Spleen (tissue), 11 donors: Measurements from ENCODE around the gene GHRH. TPM values are rescaled to one million over a fixed set of nuclear protein-coding genes. Genes with fewer than 3 reads are reported as not detected.

ENCODE experiments used
- DNase-seq: peaks from one replicate; pipeline ENCODE4 v3.0.0-alpha.2; 2020
- H3K27ac ChIP-seq, 8 donors: fragments of 200-600 bp; sonication (generic) in 7 of 8; 1 replicate in 4 of 8; 2 replicates in 4 of 8; pipeline versions ENCODE4 v1.5.0 to v1.8.0; 2016 to 2021; ENCODE audit warnings: inconsistent platforms in 4 of 8, mild to moderate bottlenecking in 4 of 8, moderate library complexity in 1 of 8
- H3K27me3 ChIP-seq, 7 donors: fragments of 200-600 bp; sonication (generic) in 6 of 7; replicated peaks in 1 of 7; 1 replicate in 4 of 7; 2 replicates in 3 of 7; pipeline versions ENCODE4 v1.5.0 to v1.8.0; 2016 to 2021; ENCODE audit warnings: inconsistent platforms in 3 of 7, mild to moderate bottlenecking in 1 of 7
- H3K36me3 ChIP-seq, 6 donors: fragments of 200-600 bp; sonication (generic) in 5 of 6; 1 replicate in 4 of 6; 2 replicates in 2 of 6; pipeline versions ENCODE4 v1.5.0 to v1.8.0; 2016 to 2021; ENCODE audit warnings: inconsistent platforms in 2 of 6
- H3K4me1 ChIP-seq, 6 donors: fragments of 200-600 bp; sonication (generic) in 5 of 6; 1 replicate in 3 of 6; 2 replicates in 3 of 6; pipeline versions ENCODE4 v1.5.0 to v1.8.0; 2016 to 2021; ENCODE audit warnings: inconsistent platforms in 3 of 6
- H3K4me3 ChIP-seq, 8 donors: fragments of 200-600 bp; sonication (generic) in 7 of 8; 1 replicate in 4 of 8; 2 replicates in 4 of 8; pipeline versions ENCODE4 v1.5.0 to v1.8.0; 2016 to 2021; ENCODE audit warnings: inconsistent platforms in 4 of 8, mild to moderate bottlenecking in 4 of 8, moderate library complexity in 2 of 8
- H3K9me3 ChIP-seq, 8 donors: fragments of 200-600 bp; sonication (generic) in 7 of 8; 1 replicate in 4 of 8; 2 replicates in 4 of 8; pipeline versions ENCODE4 v1.5.0 to v1.8.0; 2016 to 2021; ENCODE audit warnings: inconsistent platforms in 4 of 8
- CTCF ChIP-seq, 11 experiments: fragments of 200-600 bp in 7 of 11; fragments of 450-650 bp in 4 of 11; sonication (generic) in 4 of 11; IDR thresholded peaks in 8 of 11; conservative IDR thresholded peaks in 3 of 11; 1 replicate in 7 of 11; 2 replicates in 4 of 11; pipeline versions ENCODE4 v1.4.0 to v1.8.0; 2016 to 2021; ENCODE audit warnings: antibody characterized with exemption in 11 of 11, inconsistent platforms in 4 of 11, mild to moderate bottlenecking in 1 of 11
- POLR2A ChIP-seq, 3 donors: fragments of 450-650 bp; IDR thresholded peaks; one replicate each; pipeline ENCODE4 v1.5.1; 2017; ENCODE audit warnings: antibody characterized with exemption in 3 of 3, mild to moderate bottlenecking in 1 of 3
- POLR2AphosphoS5 ChIP-seq, 3 donors: sonication (generic); formaldehyde crosslinking; IDR thresholded peaks; one replicate each; pipeline ENCODE4 v1.5.1; 2017; ENCODE audit warnings: antibody characterized with exemption in 3 of 3
- WGBS, 5 donors: extraction: QIAGEN DNeasy Blood & Tissue Kit in 3 of 5; methylation state at CpG; one replicate each; pipeline versions ENCODE4 v1.1.5 to v1.1.7; 2013 to 2018; 5-methylcytosine and 5-hydroxymethylcytosine counted together
- intact Hi-C: fragments of 100-400 bp; cut with DNase I; formaldehyde crosslinking; loops from one replicate; pipeline ENCODE4 v1.15.0; 2023; ENCODE audit warnings: low total_unique reads
- polyA plus RNA-seq, 3 donors: library from polyadenylated mRNA; stranded (reverse); fragments of 200-250 nt; gene quantifications; one replicate each; pipeline ENCODE4 v1.2.1, GENCODE V29; 2013
- total RNA-seq, 7 donors: library from RNA; depleted of rRNA in 3 of 7; stranded (reverse); fragments of >200 nt in 3 of 7; fragmentation: NEBNext Ultra II Directional in 4 of 7; extraction: Animal tissue kit (Norgen Biotek cat#: 25700) in 4 of 7; gene quantifications; one replicate each; pipeline versions ENCODE4 v1.1.0 to v1.2.1, GENCODE V29; 2016 to 2021
- donor health status: healthy with polysubstance abuse.
- donor health status: DM: no; HTN: no; CAD: no; lungs with moderate emphysema.
- donor health status: DM: no; HTN: no; CAD: no.
- donor health status: Bipolar disorder and iron deficiency.
- donor health status: healthy.
- donor health status: DM: no; HTN: no; CAD: no.
- donor health status: DM: yes; HTN: yes; CAD: no.

Gene GHRH
- total and polyA plus RNA-seq, 10 donors = not detected

- Histone ChIP-seq H3K4me1 (peaks cover 0 to 12% (median 5%) of the 10 kb centered on the region in 6 donors), H3K36me3 (peaks cover 15 to 100% (median 91%) of the 10 kb centered on the region in 6 donors)
These were observed 56.5 kb downstream of the GHRH start for GRCh38 chr20:37205130-37205529.

GRCh38 chr20:37204056-37204455 lies 57.6 kb downstream of the GHRH start:
- H3K4me3 ChIP-seq = no peak overlapping the region
- peaks cover 0 to 12% (median 5%) of the 10 kb centered on the region in 6 donors for H3K4me1 ChIP-seq
- H3K27ac ChIP-seq = no peak overlapping the region
- intact Hi-C loops = no loop called here
- H3K9me3 ChIP-seq = no peaks in the 10 kb centered on the region
- 70 to 91% (median 78%) methylated on average over 3 of the region's 3 CpGs for WGBS, 5 donors
- H3K27me3 ChIP-seq = no peaks in the 10 kb centered on the region
- TF ChIP-seq CTCF (IDR thresholded peaks at IDR 0.05 in 8 of 11, conservative IDR thresholded peaks at IDR 0.05 in 3 of 11) (no peak), POLR2A (IDR thresholded peaks at IDR 0.05) (no peak), POLR2AphosphoS5 (IDR thresholded peaks at IDR 0.05) (no peak)
- H3K36me3 ChIP-seq = peaks cover 19 to 100% (median 91%) of the 10 kb centered on the region in 6 donors
- no peak for DNase-seq

More at GRCh38 chr20:37205130-37205529, 56.5 kb downstream of the GHRH start:
- Histone ChIP-seq H3K4me3 (no peak overlapping the region), H3K9me3 (no peaks in the 10 kb centered on the region), H3K27me3 (no peaks in the 10 kb centered on the region), H3K27ac (no peak overlapping the region)
- TF ChIP-seq CTCF (IDR thresholded peaks at IDR 0.05 in 8 of 11, conservative IDR thresholded peaks at IDR 0.05 in 3 of 11) (no peak), POLR2AphosphoS5 (IDR thresholded peaks at IDR 0.05) (no peak)
- no peak for DNase-seq
- 86 to 91% (median 88%) methylated on average over 6 of the region's 6 CpGs for WGBS, 5 donors
- intact Hi-C loops = no loop called here

DNA sequence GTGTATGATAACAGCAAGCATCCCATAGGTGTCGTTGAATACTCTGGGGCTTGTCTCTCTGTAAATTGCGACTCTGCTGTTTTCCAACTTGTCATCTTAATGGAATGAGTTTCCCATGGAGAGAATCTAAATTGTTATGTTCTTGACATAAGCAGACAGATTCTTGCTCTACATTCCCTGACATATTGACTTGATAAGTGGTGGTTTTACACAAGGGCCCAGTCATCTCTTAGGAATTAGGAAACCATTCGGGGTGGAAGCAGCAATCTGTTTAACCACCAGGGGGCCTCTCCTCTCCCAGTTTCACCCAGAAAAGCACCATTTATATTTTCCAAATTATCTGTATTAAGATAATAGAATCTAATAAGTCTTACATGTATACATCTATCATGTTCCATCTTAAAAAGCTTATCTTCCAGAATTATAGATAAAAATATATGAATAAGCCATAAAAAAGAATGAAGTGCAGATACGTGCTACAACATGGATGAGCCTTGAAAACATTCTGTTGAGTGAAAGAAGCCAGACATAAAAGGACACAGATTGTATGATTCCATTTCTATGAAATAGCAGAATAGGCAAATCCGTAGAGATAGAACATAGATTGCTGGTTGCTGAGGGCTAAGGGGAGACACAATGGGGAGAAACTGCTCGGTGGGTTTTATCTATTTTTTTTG lies 59.2 kb downstream of the GHRH start:
- no peaks in the 10 kb centered on the region for H3K9me3 ChIP-seq
- intact Hi-C loops = no loop called here
- no peak for DNase-seq
- peak overlapping the region in 1 of 8 donors; percentile 9 for H3K27ac ChIP-seq
- TF ChIP-seq CTCF (IDR thresholded peaks at IDR 0.05 in 8 of 11, conservative IDR thresholded peaks at IDR 0.05 in 3 of 11) (peak; percentile 31 to 82 (median 70)), POLR2A (IDR thresholded peaks at IDR 0.05) (no peak), POLR2AphosphoS5 (IDR thresholded peaks at IDR 0.05) (no peak)
- H3K36me3 ChIP-seq = peaks cover 23 to 100% (median 85%) of the 10 kb centered on the region in 6 donors
- H3K4me3 ChIP-seq = no peak overlapping the region
- H3K4me1 ChIP-seq = peaks cover 0 to 15% (median 6%) of the 10 kb centered on the region in 6 donors
- no peaks in the 10 kb centered on the region for H3K27me3 ChIP-seq
- WGBS, 5 donors = 74 to 80% (median 79%) methylated on average over 6 of the region's 6 CpGs

DNA sequence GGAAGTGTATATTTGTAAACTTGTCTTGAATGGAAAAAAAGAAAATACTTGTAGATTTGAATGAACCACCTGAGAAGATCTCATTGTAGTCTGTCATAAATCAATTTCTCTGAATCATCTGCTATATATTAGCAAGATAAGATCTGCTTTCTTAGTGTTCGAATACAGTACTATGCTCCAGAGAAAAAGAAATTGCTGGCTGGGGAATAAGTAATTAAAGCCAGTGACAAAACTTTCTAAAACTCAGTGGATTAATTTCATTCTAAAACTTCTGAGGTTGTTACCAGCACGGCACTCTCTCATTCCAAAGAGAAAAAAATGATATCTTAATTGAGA lies 59.8 kb downstream of the GHRH start:
- Histone ChIP-seq H3K4me1 (peaks cover 0 to 21% (median 6%) of the 10 kb centered on the region in 6 donors), H3K9me3 (no peaks in the 10 kb centered on the region), H3K27me3 (no peaks in the 10 kb centered on the region), H3K36me3 (peaks cover 23 to 100% (median 79%) of the 10 kb centered on the region in 6 donors), H3K4me3 (no peak overlapping the region), H3K27ac (peak overlapping the region in 1 of 8 donors; percentile 9)
- WGBS, 5 donors = 90 to 93% (median 93%) methylated on average over 2 of the region's 2 CpGs
- no peak for DNase-seq
- intact Hi-C loops = no loop called here
- no peak for TF ChIP-seq POLR2A (IDR thresholded peaks at IDR 0.05)
- TF ChIP-seq POLR2AphosphoS5 (IDR thresholded peaks at IDR 0.05) = no peak
- no peak for TF ChIP-seq CTCF (IDR thresholded peaks at IDR 0.05 in 8 of 11, conservative IDR thresholded peaks at IDR 0.05 in 3 of 11)
